ENCODE data around the gene TENM4. TPM values are rescaled to one million over a fixed set of nuclear protein-coding genes. Genes with fewer than 3 reads are reported as not detected.

Gene TENM4
- polyA plus RNA-seq, 3 donors: 0.31 to 1.7 TPM; not detected in 1

GRCh38 chr11:79201677-79202347, 239.0 kb downstream of the TENM4 start:
- DNase-seq: no peak
- H3K4me3 ChIP-seq (replicated peaks in 1 of 3; ENCODE audit: low read depth in 2 of 3, low read length in 3 of 3): no peak overlapping the region
- no peaks in the 10 kb centered on the region for H3K4me1 Mint-ChIP-seq
- H3K36me3 Mint-ChIP-seq: no peaks in the 10 kb centered on the region
- H3K4me1 ChIP-seq (ENCODE audit: control insufficient read depth in 1 of 2, insufficient read depth in 2 of 2, low read length in 2 of 2): no peaks in the 10 kb centered on the region
- H3K4me3 Mint-ChIP-seq: no peak overlapping the region
- no peak for TF ChIP-seq CTCF (IDR thresholded peaks at IDR 0.05)
- no peak overlapping the region for H3K9ac ChIP-seq (ENCODE audit: insufficient read depth, low read length, poor library complexity, severe bottlenecking)
- peaks cover 0 to 12% (median 0%) of the 10 kb centered on the region in 7 donors for H3K9me3 Mint-ChIP-seq
- H3K27me3 Mint-ChIP-seq (ENCODE audit: low read depth in 3 of 3): peaks cover 3 to 10% (median 9%) of the 10 kb centered on the region in 3 donors
- no peak overlapping the region for H2AFZ ChIP-seq (ENCODE audit: insufficient read depth, low read depth, low read length, poor library complexity, severe bottlenecking)
- H3K27ac Mint-ChIP-seq: peak overlapping the region in 1 of 7 donors; percentile 8
- H3K27me3 ChIP-seq (ENCODE audit: control insufficient read depth in 2 of 2, insufficient read depth in 2 of 2, low read length in 2 of 2): no peaks in the 10 kb centered on the region
- no peaks in the 10 kb centered on the region for H3K36me3 ChIP-seq (replicated peaks in 1 of 2; ENCODE audit: control insufficient read depth in 1 of 2, insufficient read depth in 2 of 2, low read length in 2 of 2)
- H3K79me2 ChIP-seq (ENCODE audit: insufficient read depth, low read length): no peaks in the 10 kb centered on the region
- WGBS (ENCODE audit: insufficient coverage): 69% methylated on average over 3 of the region's 3 CpGs
- intact Hi-C loops (cut with micrococcal nuclease): no loop called here
- H3K4me2 ChIP-seq (replicated peaks; ENCODE audit: extremely low read depth, low read length, poor library complexity, severe bottlenecking): no peak overlapping the region
- H4K20me1 ChIP-seq (ENCODE audit: insufficient read depth, low read length): no peaks in the 10 kb centered on the region
- no peaks in the 10 kb centered on the region for H3K9me3 ChIP-seq (replicated peaks in 1 of 2; ENCODE audit: control insufficient read depth in 1 of 2, insufficient read depth in 1 of 2, low read length in 2 of 2)
- H3K27ac ChIP-seq (ENCODE audit: low read depth in 1 of 2, low read length in 2 of 2): no peak overlapping the region

DNA sequence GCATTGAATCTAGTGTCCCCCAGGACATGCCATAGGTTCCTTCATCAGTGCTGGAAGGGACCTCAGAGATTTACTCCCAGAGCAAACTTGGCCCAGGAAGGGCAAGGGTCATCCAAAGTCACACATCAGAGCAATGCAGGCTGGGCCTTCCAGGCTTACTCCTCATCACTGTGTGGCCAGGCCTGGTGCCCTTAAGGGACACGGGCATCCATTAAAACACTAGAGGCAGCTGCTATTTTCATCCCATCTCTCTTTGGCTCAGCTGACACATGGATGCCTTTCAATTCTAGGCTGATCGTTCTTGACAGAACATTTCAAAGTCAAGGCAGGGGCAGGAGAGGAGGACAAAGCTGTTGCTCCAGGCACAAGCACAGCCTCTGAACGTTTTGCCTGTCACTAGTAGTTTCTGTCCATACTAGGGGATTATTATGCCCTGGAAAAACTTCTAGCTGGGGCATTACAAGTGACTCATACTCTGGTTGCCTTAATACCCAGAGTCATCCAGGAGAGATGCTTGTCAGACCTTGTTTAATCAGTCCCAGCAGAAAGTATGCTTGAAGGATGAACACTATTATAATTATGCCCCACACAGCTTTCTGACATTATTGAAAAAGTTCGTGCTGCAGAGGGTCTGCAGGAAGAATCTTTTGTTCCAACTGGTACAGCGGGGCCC, 240.3 kb downstream of the TENM4 start:
- H3K4me1 ChIP-seq (ENCODE audit: control insufficient read depth in 1 of 2, insufficient read depth in 2 of 2, low read length in 2 of 2): no peaks in the 10 kb centered on the region
- H3K79me2 ChIP-seq (ENCODE audit: insufficient read depth, low read length): no peaks in the 10 kb centered on the region
- no peak overlapping the region for H3K27ac ChIP-seq (ENCODE audit: low read depth in 1 of 2, low read length in 2 of 2)
- H4K20me1 ChIP-seq (ENCODE audit: insufficient read depth, low read length): no peaks in the 10 kb centered on the region
- no peak for TF ChIP-seq CTCF (IDR thresholded peaks at IDR 0.05)
- H3K4me1 Mint-ChIP-seq: no peaks in the 10 kb centered on the region
- no peak overlapping the region for H3K4me3 ChIP-seq (replicated peaks in 1 of 3; ENCODE audit: low read depth in 2 of 3, low read length in 3 of 3)
- H3K9me3 ChIP-seq (replicated peaks in 1 of 2; ENCODE audit: control insufficient read depth in 1 of 2, insufficient read depth in 1 of 2, low read length in 2 of 2): no peaks in the 10 kb centered on the region
- 75% methylated on average over 3 of the region's 5 CpGs for WGBS (ENCODE audit: insufficient coverage)
- H3K36me3 ChIP-seq (replicated peaks in 1 of 2; ENCODE audit: control insufficient read depth in 1 of 2, insufficient read depth in 2 of 2, low read length in 2 of 2): no peaks in the 10 kb centered on the region
- H3K36me3 Mint-ChIP-seq: no peaks in the 10 kb centered on the region
- no peak overlapping the region for H3K9ac ChIP-seq (ENCODE audit: insufficient read depth, low read length, poor library complexity, severe bottlenecking)
- no peak overlapping the region for H3K27ac Mint-ChIP-seq
- no peak overlapping the region for H3K4me3 Mint-ChIP-seq
- no peak overlapping the region for H2AFZ ChIP-seq (ENCODE audit: insufficient read depth, low read depth, low read length, poor library complexity, severe bottlenecking)
- no peak overlapping the region for H3K4me2 ChIP-seq (replicated peaks; ENCODE audit: extremely low read depth, low read length, poor library complexity, severe bottlenecking)
- no peaks in the 10 kb centered on the region for H3K27me3 ChIP-seq (ENCODE audit: control insufficient read depth in 2 of 2, insufficient read depth in 2 of 2, low read length in 2 of 2)
- H3K27me3 Mint-ChIP-seq (ENCODE audit: low read depth in 3 of 3): peaks cover 6 to 11% (median 9%) of the 10 kb centered on the region in 3 donors
- peaks cover 0 to 8% (median 0%) of the 10 kb centered on the region in 7 donors for H3K9me3 Mint-ChIP-seq
- intact Hi-C loops (cut with micrococcal nuclease): no loop called here
- DNase-seq: no peak

Measured in CD14-positive monocyte (primary cell).